ENCODE data around the gene NFIX.

DNA sequence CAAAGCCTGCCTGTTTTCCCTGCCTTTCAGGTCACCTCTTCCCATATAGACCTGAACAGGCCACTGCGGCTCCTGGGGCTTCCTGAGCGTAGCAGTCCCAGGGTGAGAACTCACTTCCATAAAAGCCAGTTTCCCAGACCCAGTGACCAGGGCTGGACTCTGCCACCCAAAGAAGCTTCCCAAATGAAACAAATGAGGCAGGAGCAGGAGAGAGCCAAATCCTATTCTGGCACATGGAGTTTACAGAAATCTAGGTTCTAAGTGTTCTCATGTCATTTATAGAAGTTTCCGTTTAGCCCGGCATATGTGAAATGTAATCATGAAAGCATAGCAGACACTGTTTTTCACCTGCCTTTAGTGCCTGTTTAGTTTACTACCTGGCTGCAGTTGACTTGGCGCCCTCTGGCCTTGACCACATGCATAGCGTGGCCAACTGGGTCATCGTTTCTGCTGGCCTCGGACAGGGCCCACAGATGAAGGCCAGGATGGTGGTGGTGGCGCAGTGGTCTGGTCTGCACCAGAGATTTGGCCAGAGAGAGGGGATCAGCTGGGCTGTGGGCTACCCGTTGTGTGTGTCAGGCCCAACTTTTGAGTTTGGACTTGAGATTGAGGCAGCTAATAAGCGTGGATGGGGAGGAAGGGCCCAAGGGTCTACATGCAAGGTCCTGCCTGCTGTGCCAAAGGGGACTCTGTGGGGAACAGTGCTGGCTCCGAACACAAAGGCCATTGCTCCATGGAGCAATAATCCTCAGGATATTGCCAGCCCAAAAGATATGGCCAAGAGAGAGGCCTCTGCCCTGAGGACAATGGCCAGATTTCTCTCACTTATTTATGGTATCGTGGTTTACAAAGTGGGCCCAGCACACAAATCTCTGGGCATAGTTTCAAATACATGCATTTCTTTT, 43.3 kb downstream of the NFIX start:
- TF ChIP-seq, protein P1, sequence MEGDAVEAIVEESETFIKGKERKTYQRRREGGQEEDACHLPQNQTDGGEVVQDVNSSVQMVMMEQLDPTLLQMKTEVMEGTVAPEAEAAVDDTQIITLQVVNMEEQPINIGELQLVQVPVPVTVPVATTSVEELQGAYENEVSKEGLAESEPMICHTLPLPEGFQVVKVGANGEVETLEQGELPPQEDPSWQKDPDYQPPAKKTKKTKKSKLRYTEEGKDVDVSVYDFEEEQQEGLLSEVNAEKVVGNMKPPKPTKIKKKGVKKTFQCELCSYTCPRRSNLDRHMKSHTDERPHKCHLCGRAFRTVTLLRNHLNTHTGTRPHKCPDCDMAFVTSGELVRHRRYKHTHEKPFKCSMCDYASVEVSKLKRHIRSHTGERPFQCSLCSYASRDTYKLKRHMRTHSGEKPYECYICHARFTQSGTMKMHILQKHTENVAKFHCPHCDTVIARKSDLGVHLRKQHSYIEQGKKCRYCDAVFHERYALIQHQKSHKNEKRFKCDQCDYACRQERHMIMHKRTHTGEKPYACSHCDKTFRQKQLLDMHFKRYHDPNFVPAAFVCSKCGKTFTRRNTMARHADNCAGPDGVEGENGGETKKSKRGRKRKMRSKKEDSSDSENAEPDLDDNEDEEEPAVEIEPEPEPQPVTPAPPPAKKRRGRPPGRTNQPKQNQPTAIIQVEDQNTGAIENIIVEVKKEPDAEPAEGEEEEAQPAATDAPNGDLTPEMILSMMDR (IDR thresholded peaks at IDR 0.05) = peak in 3 of 4 donors; percentile 4 to 35 (median 25)
- no peak for TF ChIP-seq POLR2A (IDR thresholded peaks at IDR 0.05)
